NCI-H128 (cell line): ENCODE results near the gene TRIM41.
"Not testable (repeated sequence)": the region's sequence is repeated elsewhere in the genome, so short reads cannot be mapped to it uniquely, and the experiment has no call there.

Source experiments
- DNase-seq: peaks from one replicate; lab custom pipeline; 2025; ENCODE audit not compliant: unreplicated experiment; lab: John Stamatoyannopoulos, UW

The TRIM41 gene

DNA sequence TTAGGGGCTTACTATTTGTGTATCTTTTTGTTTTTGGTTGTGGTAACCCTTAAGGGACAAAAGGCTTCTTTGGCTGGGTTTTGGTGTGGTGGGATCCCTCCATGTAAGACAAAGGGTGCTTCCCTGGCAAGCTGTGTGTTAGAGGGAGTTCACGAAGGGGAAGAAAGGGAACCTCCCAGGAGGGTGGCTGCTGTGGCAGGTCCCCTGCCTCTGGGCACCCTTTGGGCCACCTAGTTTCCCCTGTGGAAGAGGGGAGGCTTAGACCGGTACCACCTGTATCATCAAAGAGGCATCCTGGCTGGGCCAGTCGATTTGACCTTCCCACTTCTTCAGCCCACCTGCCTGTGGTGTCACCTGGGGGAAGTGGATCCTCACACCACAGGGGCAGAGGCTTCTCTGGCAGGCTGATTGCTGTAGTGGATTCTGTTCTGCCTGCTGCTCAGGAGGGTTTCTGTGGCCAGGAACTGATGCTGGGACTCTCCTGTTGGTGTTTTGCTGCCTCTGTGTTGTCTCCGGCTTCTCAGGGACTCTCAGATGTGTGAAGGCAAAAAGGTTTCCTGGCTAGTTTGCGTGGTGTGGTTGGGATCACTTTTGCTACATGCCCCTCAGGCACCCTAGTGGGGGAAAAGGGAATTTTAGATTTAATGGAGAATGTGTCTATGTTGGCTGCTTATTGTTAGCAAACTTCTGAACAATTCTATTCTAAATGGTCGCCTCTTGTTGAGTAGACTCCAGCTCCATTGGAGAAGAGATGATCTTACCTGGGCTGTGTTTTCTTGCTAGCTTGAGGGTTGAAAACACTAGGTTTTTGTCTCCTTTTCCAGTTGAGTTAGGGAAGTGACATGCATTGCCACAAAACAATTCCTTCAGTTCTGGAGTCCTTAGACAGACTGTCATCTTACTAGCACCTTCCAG lies 61.0 kb downstream of the TRIM41 start:
- DNase-seq = not testable (repeated sequence)
